ENCODE data around the gene SYNPO.
A peak's percentile ranks its signal among the peaks of the same experiment; 100 is the strongest.

Gene SYNPO

DNA sequence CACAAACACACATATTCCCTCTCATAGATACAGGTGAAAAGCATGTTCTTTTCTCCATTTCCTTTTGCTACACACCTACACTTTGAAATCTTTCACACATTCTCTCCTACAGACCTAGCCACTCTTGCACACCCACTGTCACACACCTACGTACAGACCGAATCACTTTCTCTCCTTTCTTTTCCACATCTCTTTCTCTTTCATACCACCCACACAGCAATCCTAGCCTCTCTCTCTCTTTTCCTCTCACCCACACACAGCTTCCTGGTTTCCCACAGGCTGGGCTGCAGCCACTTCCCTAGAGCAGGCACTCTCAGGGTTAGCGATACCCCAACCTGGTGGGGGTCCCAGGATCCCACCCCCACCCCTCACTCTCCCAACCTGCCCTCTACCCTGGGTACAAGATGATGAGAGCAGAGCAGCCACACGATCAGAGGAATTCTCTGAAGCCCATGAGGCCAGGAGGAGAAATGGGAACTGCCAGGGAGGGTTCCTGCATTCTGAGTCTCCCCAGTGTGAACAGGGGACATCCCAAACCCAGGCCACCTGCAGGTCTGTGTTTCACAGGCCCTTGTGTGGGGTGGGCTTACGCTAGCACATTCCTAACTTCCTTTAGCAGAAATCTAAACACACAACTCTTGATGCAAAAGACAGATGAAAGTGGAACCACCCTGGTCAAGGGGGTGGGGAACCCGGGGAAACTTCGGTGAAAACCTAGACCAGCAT is 17.1 kb upstream of the SYNPO start:
- TF ChIP-seq, protein P1, sequence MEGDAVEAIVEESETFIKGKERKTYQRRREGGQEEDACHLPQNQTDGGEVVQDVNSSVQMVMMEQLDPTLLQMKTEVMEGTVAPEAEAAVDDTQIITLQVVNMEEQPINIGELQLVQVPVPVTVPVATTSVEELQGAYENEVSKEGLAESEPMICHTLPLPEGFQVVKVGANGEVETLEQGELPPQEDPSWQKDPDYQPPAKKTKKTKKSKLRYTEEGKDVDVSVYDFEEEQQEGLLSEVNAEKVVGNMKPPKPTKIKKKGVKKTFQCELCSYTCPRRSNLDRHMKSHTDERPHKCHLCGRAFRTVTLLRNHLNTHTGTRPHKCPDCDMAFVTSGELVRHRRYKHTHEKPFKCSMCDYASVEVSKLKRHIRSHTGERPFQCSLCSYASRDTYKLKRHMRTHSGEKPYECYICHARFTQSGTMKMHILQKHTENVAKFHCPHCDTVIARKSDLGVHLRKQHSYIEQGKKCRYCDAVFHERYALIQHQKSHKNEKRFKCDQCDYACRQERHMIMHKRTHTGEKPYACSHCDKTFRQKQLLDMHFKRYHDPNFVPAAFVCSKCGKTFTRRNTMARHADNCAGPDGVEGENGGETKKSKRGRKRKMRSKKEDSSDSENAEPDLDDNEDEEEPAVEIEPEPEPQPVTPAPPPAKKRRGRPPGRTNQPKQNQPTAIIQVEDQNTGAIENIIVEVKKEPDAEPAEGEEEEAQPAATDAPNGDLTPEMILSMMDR (IDR thresholded peaks at IDR 0.05; ENCODE audit: low read depth, low read length, missing control alignments): no peak
- in situ Hi-C loops (cut with HindIII; ENCODE audit: low sequenced_read_pairs): no loop called here
- H3K4me3 ChIP-seq (ENCODE audit: low read depth, low read length): no peak overlapping the region
- DNase-seq (ENCODE audit: low read depth): no peak

DNA sequence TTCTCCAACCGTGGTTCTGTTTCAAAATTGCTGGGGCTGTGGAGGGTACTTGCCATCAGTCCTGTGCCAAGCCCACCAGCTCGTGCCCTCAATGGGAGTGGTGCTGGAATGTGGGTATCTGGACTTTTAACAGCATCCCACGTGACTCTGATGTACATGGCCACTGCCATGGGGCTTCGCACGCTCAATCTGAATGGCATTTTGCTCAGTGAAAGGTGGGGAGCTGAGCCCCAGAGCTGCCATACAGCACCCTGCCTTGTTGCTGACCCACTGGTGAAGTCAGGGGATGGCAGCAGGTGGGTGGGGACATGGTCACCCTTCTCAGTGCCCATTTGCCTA is 16.6 kb upstream of the SYNPO start:
- no peak for DNase-seq (ENCODE audit: low read depth)
- in situ Hi-C loops (cut with HindIII; ENCODE audit: low sequenced_read_pairs): no loop called here
- no peak overlapping the region for H3K4me3 ChIP-seq (ENCODE audit: low read depth, low read length)
- TF ChIP-seq, protein P1 (IDR thresholded peaks at IDR 0.05; ENCODE audit: low read depth, low read length, missing control alignments): no peak

DNA sequence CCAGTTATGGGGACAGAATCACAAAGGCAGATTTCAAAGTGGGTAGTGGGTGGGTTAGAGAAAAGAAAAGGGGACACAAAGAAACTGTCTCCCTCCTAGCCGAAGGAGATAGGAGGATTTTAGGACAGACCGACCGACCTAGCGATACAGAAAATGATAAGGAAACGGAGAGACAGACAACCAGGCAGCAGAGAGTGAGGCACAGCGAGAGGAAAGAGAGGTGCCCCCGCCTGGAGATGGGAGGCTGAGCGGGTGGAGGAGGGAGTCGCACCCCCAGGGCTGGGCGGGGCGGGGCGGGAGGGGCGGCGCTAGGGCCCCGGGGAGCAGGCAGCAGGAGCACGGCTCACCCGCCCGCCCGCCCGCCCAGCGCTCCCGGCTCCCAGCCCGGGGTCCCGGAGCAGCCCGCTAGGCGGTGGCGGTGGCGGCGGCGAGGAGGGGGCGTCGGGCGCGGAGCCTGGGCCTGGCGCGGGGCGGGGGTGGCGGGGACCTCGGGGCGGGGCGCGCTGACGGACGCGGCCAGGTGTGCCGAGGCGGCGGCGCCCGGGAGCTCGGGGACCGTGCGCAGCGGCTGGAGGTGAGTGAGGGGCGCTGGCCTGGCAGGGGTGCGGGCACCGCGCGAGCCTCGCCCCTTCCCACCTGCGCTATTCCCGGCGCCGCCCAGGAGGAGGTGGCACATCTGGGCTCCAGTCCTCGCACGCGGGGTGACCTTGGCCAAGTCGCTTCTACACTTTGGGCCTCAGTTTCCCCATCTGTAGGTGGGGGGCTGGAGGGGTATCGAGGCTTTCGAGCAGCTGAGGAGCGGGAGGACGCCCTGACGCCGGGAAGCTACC is 15.9 kb upstream of the SYNPO start:
- in situ Hi-C loops (cut with HindIII; ENCODE audit: low sequenced_read_pairs): no loop called here
- TF ChIP-seq, protein P1 (IDR thresholded peaks at IDR 0.05; ENCODE audit: low read depth, low read length, missing control alignments): no peak
- H3K4me3 ChIP-seq (ENCODE audit: low read depth, low read length): peak overlapping the region; percentile 53
- no peak for DNase-seq (ENCODE audit: low read depth)

DNA sequence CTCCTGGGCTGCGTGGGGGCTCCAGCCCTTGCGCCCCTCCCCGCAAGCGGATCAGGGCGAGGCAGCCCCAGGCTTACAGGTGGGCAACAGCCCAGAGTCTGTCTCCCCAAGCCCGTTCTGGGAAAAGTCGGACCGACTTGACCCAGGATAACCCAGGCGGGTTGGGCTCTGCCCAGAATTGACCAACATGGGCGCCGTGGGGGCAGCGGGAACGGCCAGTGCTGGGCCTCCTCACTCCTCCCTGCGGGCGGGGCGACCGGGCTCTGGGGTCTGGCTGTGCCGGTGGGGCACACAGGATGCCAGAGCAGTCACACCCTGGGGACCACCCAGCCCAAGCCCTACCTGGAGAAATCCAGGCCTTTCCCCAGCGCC is 15.3 kb upstream of the SYNPO start:
- H3K4me3 ChIP-seq (ENCODE audit: low read depth, low read length): peak overlapping the region; percentile 53
- in situ Hi-C loops (cut with HindIII; ENCODE audit: low sequenced_read_pairs): no loop called here
- TF ChIP-seq, protein P1 (IDR thresholded peaks at IDR 0.05; ENCODE audit: low read depth, low read length, missing control alignments): no peak
- DNase-seq (ENCODE audit: low read depth): no peak

DNA sequence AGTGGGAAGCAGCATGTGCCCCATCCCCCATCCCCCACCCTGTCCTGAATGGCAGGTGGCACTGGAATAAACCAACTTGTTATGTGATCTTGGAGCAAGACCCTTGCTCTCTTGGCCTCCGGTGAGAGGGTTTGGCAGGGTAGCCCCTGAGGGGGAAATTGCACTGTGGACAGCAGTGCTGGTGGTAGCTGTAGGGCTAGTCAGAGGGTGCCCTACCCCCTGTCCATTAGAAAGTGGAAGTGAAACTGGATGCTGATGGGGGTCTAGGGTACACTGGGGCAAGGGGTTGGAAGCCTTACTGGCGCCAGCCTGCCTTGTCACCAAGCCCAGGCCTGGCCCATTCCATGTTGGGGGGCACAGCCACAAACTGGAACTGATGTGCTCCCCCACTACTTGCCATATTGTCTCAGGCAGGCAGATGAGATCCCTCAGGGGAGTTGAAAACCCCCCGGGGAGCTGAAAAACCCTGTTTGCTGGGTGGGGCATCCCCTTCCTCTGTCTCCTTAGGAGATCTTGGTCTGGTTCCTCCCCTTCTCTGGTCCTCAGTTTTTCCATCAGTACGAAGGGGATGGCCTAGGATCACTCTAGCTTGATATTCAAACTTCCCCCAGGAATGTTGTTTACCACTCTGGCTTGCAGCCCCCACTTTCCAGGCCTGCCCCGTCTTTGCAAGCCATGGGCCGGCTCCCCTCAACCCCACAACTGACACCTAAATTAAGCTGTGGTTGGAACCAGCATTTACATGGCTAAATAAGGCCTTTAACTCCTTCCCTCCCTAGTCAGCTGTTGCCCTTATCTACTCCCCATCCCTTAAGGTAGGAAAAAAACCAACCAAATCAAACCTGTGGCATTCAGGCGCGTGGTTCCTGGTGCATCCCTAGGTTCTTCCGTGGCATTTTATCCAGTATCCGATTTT is 14.4 kb upstream of the SYNPO start:
- in situ Hi-C loops (cut with HindIII; ENCODE audit: low sequenced_read_pairs): no loop called here
- no peak for DNase-seq (ENCODE audit: low read depth)
- H3K4me3 ChIP-seq (ENCODE audit: low read depth, low read length): peak overlapping the region; percentile 53
- TF ChIP-seq, protein P1 (IDR thresholded peaks at IDR 0.05; ENCODE audit: low read depth, low read length, missing control alignments): no peak

DNA sequence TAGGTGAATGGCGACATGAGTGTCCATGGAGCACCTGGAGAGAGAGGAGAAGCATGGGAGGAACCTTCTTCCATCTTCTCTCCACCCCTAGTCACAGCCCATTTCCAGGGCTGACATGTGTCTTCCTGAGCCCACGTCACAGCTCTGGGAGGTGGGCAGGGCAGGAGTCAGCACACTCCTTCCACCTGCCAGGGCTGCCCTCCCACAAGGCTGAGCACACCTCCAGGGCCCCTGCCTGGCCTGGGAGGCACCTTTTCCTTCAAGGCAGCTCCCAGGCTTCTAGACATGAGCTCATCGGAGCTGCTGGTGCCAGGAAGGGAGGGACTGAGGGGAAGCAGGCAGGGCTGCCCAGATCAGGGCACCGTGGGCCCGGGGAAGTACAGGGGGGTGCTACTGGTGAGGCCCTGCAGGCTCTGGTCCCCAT is 13.6 kb upstream of the SYNPO start:
- in situ Hi-C loops (cut with HindIII; ENCODE audit: low sequenced_read_pairs): no loop called here
- DNase-seq (ENCODE audit: low read depth): no peak
- H3K4me3 ChIP-seq (ENCODE audit: low read depth, low read length): no peak overlapping the region
- TF ChIP-seq, protein P1 (IDR thresholded peaks at IDR 0.05; ENCODE audit: low read depth, low read length, missing control alignments): no peak

Data from astrocyte of the cerebellum (primary cell).